Adrenal gland (tissue), 5 donors: ENCODE results near the gene HSD17B2.

Source experiments
- POLR2A ChIP-seq, 2 donors: fragments of 450-650 bp; IDR thresholded peaks; one replicate each; pipeline ENCODE4 v1.6.1; 2017; ENCODE audit warnings: antibody characterized with exemption in 2 of 2, mild to moderate bottlenecking in 2 of 2, moderate library complexity in 1 of 2
- TF ChIP-seq, protein P1 (sequence below), 6 experiments: fragments of 450-650 bp in 4 of 6; fragments of 200-600 bp in 2 of 6; sonication (generic) in 1 of 6; IDR thresholded peaks; 1 replicate in 5 of 6; 2 replicates in 1 of 6; pipeline versions ENCODE4 v1.5.1 to v1.8.0; 2016 to 2021; ENCODE audit warnings: antibody characterized with exemption in 6 of 6, mild to moderate bottlenecking in 2 of 6, moderate library complexity in 1 of 6
- donor health status: DM: no; HTN: no; CAD: no.

DNA sequence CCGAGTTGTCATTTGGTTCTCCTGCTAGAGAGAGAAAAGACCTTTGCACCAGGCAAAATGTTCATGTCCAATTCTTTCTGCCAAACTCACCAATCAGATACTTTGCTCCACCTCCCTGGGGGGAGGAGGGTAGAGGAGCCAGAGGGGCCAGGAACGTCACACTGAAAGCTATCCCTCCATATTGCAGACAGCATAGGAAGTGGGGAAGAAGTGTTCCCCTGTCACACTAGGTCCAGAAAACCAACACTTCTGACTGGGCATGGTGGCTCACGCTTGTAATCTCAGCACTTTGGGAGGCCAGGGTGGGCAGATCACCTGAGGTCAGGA lies 9.5 kb downstream of the HSD17B2 start:
- TF ChIP-seq, protein P1, sequence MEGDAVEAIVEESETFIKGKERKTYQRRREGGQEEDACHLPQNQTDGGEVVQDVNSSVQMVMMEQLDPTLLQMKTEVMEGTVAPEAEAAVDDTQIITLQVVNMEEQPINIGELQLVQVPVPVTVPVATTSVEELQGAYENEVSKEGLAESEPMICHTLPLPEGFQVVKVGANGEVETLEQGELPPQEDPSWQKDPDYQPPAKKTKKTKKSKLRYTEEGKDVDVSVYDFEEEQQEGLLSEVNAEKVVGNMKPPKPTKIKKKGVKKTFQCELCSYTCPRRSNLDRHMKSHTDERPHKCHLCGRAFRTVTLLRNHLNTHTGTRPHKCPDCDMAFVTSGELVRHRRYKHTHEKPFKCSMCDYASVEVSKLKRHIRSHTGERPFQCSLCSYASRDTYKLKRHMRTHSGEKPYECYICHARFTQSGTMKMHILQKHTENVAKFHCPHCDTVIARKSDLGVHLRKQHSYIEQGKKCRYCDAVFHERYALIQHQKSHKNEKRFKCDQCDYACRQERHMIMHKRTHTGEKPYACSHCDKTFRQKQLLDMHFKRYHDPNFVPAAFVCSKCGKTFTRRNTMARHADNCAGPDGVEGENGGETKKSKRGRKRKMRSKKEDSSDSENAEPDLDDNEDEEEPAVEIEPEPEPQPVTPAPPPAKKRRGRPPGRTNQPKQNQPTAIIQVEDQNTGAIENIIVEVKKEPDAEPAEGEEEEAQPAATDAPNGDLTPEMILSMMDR (IDR thresholded peaks at IDR 0.05): no peak
- no peak for TF ChIP-seq POLR2A (IDR thresholded peaks at IDR 0.05)
